UCSD-AML1 (cell line): ENCODE results near the gene LMX1A.

Experiments
- DNase-seq: peaks from one replicate; lab custom pipeline; 2025; ENCODE audit not compliant: unreplicated experiment; lab: John Stamatoyannopoulos, UW

LMX1A gene

DNA sequence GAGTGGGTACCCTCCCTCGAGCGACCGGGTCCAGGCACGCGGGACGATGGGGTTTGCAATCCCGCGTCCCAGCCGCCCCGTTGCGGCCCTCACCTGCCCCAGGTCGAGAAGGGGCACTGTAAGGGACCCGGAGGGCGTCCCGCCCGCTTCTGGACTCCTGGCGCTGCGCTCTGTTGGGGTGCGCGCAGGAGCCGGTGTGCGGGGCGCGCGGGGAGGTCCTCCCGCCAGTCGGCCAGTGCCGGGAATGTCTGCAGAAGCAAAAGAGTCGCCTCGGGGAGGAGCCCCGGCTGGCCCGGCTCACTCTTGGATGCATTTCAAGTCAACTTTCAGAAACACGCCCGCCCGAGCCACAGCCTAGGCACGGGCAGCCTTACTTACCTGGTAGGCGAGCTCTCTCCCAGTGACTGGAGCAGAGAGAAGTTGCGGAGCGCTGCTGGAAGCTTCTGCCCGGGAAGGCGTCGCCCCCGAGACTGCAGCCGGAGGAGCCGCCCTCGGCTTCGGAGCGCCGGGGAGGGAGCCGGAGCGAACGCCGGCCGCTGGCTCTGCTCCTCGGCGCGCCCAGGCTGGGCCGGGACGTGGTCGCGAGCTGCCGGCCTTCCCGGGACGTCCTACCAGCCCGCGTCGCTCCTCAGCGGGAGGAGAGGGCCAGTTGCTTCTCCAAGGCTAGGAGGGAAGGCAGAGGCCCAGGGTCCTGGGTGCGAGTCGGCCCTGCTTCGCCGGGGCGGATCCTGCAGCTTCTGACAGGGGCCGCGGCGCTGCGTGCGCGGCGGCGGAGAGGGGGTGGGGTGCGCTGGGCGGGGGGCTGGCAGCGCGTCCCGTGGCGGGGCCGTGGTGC is at the start of gene LMX1A:
Gene LMX1A, minus strand, starts transcription at position 739 of the 835 bp plus-strand sequence. CDS start 1,156 bp downstream, outside the sequence.
- no peak for DNase-seq

DNA sequence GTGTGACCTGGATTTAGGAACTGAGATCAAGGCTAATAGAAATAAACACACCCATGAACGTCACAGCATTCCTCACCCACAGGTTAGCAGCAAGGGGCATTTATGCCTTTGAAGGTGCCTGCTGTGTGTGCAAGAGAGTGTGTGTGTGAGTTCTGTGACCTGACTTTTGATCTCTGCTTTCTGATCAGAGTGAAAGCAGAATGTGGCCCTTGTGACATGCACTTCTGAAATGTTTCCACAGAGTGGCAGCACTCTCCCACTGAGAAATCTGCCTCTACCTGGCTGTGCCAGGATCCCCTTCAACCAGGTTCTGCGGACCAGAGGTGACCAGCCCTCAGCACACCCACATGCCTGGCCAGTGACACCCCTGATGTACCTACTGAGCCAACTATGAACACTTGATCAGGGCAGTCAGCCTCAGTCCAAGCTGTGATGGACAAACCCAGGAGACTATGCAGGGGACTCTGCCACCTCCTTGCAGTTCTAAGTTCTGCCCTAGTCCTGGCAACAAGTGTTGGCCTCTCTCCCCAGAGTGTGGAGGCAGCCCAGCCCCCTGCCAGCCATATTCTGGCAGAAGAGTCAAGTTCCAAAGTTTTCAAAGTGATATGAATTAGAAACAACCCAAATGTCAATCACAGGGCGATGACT is 47.4 kb upstream of the LMX1A start:
- peak; percentile 21 for DNase-seq

GRCh38 chr1:165402517-165403111 is 46.1 kb upstream of the LMX1A start:
- no peak for DNase-seq

DNA sequence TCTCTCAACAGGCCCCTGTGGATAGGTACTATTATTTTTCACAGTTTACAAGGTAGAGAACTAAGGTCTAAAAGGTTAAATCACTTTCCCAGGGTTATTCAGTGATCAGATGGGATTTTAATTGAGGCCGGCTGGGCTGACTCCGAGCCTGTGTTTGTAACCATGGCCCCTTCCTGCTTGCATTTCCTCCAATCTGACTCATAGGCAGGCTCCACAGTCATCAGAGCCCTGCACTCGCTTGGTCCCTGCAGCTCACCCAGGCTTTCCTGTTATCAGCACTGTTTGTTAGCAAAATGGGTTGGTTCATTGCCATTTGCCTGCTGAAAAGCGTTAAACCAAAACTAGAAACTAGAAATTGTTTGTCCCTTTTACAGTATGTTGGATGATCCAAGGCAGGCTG is 41.4 kb upstream of the LMX1A start:
- DNase-seq: no peak

DNA sequence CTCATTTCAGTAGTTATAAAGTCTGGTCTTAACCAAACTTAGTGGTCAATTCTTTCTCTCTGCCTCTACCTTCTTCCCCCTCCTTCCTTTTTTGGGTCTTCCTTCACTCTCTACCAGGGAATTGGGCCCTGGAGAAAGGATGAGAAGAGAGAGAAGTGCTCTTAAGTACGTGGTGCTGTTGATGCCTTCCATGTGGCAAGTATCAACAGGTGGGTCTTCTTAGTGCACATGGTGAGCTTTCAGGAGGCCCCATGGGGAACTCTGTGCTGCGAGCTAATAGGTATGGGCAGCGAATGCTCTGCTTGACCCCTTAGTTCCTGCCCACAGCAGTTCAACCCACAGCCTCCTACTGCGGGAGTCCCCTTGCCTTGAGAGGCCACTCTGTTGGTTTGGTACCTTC is 39.4 kb upstream of the LMX1A start:
- no peak for DNase-seq

DNA sequence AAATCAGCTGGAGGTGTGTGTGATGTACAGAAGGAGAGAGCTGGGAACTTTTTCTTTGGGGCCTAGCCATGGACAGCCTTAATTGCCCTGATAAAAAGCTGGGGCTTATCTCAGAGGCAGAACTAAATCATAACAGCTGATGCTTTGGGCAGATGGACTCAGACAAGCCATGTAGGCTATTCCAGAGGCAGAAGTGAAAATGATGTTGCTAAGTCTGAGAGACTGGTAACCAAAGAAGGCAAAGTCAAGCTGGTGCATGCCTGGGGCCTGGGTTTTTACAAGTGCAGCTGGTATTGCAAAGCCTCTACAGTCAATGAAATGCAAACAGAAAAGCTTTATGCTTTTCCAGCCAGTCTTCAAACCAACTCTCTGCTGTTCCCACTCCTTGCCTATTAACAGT is 39.0 kb upstream of the LMX1A start:
- DNase-seq: no peak

GRCh38 chr1:165392634-165393571 is 36.4 kb upstream of the LMX1A start:
- peak; percentile 95 for DNase-seq

GRCh38 chr1:165389609-165390008 is 33.1 kb upstream of the LMX1A start:
- no peak for DNase-seq

- no peak for DNase-seq
Measured at GRCh38 chr1:165387961-165388360, 31.4 kb upstream of the LMX1A start.

DNA sequence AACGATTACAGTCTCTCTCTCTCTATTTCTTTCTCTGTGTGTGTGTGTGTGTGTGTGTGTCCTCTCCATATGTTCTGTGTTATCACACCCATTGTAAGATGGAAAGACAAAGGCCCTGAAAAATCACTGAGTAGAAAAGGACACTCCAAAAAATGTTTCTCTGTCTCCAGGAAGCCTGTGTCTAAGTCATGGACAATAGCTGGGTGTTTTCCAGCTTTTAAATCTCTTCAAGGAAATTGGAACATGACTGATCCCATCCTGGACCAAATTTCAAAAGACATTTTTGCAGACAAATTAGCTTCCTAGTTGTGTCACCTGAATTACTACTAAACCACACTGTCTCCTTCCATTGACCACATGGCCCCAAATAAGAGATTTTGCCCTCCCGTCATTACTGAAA is 31.0 kb upstream of the LMX1A start:
- no peak for DNase-seq

DNA sequence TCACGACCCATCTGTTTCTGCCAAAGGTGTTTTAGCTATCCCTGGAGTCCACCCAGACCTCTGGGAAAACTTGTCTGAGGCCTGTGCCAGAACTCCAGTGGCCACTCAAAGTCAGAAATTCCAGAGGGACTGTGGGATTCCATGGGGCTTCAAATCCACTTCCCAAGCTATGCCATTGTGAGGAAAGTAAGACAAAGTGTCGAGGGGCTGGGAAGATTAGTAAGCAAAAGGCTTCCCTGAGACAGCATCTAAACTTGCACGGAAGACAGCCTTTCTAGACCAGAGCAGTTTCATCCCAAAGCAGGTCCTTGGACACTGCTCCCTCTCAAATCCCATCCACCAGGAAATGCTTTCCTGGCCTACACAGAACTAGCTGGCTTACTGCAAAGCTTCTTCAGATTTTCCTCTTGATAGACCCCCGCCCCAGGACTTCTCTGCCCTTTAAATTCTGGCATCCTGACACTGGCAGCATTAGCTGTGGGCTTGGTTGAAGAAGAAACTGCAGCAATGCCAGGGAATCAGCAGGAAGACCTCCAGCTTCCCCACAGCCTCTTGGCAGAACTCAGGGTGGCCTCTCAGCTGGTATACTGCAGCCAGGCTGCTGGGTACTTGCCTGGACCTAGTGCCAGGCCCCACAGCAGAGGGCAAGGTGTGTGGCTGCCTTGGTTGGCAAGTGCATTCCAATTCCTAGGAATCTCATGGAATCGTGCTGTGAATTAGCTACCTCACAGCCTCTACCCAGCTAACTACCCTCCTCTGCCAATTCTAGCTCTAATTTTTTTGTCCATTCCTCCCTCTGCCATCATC is 27.3 kb upstream of the LMX1A start:
- no peak for DNase-seq

- DNase-seq: no peak
Measured at GRCh38 chr1:165383067-165383466, 26.6 kb upstream of the LMX1A start.

- no peak for DNase-seq
Measured at GRCh38 chr1:165381745-165382505, 25.4 kb upstream of the LMX1A start.

DNA sequence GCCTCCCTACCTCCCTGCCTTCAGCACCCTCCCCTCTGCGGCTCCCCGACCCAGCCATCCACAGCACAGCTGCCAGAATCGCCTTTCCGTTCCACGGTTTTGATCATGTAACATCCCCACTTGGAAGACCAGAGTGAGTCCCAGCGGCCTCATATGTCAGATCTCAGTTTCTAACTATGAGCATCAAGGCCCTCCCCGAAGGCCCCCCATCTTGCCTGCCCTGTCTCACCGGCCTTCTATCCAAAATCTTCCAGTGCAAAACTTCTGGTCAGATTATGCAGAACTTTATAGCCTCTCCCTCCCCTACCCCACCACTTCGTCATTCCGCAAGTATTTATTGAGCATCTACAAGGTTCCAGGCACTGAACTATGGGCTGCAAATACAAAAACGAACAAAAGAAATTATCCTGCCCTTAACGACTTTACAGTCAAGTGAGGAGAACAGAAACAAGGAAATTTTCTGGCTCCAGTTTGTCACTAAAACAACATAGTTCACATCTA is 20.3 kb upstream of the LMX1A start:
- no peak for DNase-seq

GRCh38 chr1:165376041-165376810 is 19.7 kb upstream of the LMX1A start:
- DNase-seq: no peak

DNA sequence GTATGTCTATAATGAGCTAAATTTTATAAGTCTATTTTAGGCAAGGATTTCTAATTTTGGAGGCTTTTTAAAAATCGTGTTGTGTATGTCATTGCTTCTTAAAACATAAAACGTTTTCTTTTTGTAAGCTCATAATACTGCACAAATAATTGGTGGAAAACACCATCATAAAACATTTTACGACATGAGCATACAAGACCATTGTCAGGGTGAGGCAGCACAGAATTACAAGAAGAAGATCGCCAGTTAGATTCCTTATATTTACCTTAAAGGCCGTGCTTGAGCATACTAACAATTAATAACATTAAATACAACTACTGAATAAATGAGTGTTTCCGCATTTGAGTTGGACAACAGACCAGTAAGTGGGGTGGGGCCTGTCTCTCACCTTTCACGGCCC is 19.1 kb upstream of the LMX1A start:
- DNase-seq: no peak

GRCh38 chr1:165371588-165372225 is 15.2 kb upstream of the LMX1A start:
- DNase-seq: no peak

DNA sequence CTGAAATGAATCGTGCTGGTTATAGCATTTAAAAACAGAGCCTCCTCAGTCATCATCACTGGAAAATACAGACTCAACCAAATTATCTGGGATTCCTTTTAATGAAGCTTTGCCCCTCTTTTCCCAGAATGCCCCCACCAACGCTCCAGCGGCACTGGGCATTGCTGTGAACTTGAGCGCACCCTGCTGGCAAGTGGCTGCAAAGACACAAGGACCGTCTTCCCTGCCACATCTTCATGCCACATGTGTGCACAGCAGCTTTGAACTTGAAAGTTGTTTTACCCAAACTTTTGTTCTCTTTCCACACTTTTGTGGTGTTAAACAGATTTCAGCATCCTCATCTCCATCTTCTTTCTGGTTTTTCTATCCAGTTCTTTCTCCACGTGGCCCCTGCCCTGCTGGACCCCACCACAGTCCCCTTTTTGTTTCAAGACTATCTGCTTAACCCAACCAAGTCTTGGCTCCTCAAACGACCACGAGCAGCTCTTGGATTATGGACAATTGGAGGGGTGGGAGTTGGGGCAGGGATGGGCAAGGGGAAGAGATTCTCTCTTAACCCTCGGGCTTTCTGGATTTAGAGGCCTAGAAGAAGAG is 12.8 kb upstream of the LMX1A start:
- DNase-seq: peak; percentile 35
